ENCODE measurements around the gene GPRC6A.

GPRC6A gene

DNA sequence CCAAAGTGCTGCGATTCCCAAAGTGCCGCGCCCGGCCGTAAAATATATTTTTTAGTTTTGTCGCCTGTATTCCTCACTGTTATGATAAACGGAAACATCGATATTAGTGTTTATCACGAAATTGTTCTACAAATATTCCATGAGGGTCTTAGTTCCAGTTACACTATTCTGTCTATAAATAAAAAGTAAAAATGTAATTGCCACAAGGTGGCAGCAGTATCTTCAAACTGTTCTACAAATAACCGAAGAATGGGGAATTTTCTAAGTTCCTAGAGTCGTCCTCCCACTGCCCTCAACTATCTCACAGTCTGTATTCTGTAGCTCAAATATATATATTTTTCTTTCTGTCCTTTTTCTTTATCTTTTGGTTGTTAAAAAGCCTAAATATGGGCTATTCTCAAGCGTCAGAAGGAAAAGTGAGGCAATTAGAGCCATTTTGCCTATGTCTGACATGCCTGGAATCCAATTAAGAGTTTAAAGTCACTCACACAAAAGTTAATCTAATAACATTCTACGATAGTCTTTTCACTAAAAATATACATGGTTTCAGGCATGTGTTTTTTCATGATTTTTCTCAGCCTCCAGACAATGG is 49.2 kb downstream of the GPRC6A start:
- no peak for DNase-seq (ENCODE audit: low spot score)

- DNase-seq (ENCODE audit: low spot score), result no peak
Observed at GRCh38 chr6:116773886-116774285, 55.0 kb downstream of the GPRC6A start.

DNA sequence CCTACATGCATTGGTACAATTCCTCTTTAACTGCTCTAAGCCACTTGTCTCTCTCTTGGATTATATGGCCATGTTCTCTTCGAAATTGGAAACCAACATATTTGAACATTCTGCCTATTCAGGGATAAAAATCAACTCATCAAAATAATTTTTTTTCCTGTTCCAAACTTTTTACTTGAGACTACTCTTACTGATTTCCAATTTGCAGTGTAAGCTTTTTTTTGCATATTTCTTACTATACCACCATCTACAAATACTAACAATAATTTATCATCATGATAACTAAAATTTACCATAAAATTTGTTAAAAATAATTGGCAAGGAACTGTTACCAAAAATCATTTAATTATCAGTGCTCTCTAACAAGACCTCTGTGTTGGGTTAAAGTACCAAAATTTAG is 56.4 kb downstream of the GPRC6A start:
- no peak for DNase-seq (ENCODE audit: low spot score)

GRCh38 chr6:116767715-116768114 is 61.2 kb downstream of the GPRC6A start:
- no peak for DNase-seq (ENCODE audit: low spot score)

DNA sequence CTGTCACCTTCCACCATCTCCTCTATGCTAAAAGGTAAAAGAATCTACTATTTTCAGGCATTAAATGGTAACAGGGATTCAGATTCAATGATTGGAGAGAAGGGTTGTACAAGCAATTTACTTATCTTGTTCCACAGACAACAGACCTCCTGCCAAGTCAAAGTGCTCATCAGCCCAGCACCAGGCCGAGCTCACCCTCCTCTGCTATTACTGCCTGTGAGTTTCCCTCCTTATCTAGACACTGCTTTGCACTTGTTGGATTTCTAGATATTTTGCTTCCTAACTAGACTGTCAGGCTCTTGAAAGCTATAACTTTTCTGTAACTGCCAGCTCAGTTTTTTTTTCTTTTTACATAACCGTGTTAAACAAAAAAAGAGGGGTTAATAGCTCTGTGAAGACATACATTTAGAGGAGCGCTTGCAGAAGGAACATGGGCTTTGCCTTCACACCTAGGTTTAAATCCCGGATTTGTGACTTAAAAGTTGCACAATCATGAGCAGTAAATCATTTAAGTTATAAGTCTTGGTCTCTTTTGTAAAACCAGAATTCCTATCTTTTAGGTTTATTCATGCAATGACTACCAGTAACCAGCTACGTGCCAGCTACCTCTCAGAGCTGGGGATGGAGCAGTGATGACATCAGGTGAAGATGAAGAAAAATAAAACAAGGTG is 62.2 kb downstream of the GPRC6A start:
- no peak for DNase-seq (ENCODE audit: low spot score)

DNA sequence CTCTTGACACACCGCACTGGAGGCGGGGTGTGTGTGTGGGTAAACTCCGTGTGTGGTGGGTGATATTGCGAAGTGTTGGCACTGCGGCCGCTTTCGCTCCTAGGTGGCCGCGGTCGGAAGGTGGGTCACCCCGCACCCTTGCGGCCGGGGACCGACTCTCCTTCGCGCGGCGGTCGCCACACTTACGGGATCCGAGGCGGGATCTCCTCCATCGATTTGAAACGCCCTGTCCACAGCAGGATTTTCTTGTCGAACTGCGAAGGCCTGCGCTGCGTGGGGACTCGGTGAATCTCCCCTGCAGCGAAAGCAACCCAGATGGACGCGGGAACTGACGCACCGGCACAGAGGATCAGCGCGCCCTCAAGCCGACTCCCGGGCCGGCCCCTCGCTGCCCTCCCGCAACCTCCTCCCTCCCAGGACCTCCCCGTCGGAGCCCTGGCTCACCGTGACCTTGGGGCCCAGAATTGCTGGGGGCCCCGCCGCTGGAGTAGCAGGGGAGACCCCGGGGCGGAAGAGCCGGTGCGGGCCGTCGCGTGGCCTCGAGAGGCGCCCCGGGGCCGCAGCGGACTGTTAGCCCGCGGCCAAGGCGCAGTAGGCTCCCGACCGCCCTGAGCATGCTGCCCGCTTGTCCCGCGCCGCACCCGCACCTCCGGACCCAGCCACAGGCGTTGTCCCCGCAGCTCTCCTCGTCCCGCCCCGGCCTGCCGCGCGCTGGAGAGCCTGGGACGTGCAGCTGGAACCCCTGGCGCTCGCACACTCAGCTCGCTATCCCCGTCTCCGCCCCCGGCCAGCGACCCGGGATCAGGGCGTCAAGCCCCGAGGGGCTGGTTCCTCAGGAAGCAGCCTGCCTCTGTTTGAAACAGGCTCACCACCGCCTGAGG is 63.7 kb downstream of the GPRC6A start, which contains the start of gene FAM162B:
TSS of gene FAM162B (minus strand) at position 759 of the 881 bp plus-strand sequence. CDS start at position 616, 143 bp downstream.
- DNase-seq (ENCODE audit: low spot score), result no peak

DNA sequence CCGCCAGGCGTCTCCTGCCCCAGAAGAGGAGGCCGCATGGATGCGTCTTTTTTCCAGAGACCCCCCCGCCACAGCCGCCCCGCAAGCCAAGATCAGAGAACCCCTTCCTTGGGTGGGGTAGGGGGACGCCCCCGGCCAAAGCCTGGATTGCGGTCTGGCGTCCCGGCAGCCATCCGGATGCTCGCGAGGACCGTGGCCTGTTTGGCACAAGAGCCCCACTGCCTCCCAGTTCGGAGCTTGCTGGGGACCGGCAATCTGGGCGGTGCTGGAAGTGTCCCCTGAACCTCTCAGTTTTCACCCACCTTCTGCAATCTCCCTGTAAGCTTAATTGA is 64.3 kb downstream of the GPRC6A start:
- no peak for DNase-seq (ENCODE audit: low spot score)

- no peak for DNase-seq (ENCODE audit: low spot score)
Observed at GRCh38 chr6:116763906-116764628, 64.8 kb downstream of the GPRC6A start.

DNA sequence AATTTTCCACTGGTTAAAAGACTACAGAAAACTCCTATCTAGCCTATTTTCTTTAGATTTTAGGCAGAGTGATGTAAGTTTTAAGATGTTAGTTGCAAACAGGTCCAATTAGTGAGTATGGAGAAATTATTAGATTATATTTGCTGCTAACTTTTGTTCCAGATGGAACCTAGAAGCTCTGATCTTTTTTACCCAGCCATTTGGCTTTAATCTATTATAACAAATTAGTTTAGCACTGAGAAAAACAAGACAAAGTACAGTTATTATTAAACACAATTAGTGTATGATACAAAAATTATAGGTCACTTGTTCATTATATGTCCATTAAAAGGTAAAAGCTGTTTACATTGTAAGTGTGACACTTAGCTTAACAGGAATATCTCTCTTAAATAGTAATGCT is 65.8 kb downstream of the GPRC6A start:
- DNase-seq (ENCODE audit: low spot score), result no peak

DNA sequence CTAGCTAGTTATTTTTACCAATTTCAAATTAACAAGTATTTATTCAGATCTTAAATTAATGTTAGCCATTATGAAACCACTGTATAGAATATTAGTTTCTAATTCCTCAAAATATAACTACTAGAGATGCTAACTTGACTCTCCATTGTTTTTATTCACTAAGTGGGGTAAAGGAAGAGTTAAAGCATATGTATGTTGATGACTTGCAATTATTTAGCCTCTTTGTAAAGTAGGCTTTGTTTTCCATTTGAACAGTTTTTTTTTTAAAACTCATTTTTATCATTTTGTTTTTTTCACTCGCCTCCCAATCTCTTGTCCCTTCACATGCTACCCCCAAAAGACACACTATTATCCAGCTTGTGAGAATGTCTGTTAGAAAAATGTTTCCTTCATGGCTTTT is 66.6 kb downstream of the GPRC6A start:
- DNase-seq (ENCODE audit: low spot score), result no peak

GRCh38 chr6:116761779-116762178 is 67.1 kb downstream of the GPRC6A start:
- no peak for DNase-seq (ENCODE audit: low spot score)

- DNase-seq (ENCODE audit: low spot score), result no peak
Observed at GRCh38 chr6:116745176-116745575, 83.7 kb downstream of the GPRC6A start.
